ENCODE measurements around the gene ZNF692.

Gene ZNF692

GRCh38 chr1:248828845-248829244 lies 30.0 kb downstream of the ZNF692 start:
- no peak for DNase-seq (ENCODE audit: low read depth in 3 of 3, low spot score in 1 of 3)

GRCh38 chr1:248825909-248826760 lies 32.8 kb downstream of the ZNF692 start, which contains the start of gene SH3BP5L:
Gene SH3BP5L, minus strand, starts transcription at chr1:248825915. Its CDS starts 980 bp downstream, at chr1:248824935.
- DNase-seq (ENCODE audit: low read depth in 3 of 3, low spot score in 1 of 3), result peak; percentile 67 to 76 (median 68)

- DNase-seq (ENCODE audit: low read depth in 3 of 3, low spot score in 1 of 3), result no peak
These were observed 33.3 kb downstream of the ZNF692 start for GRCh38 chr1:248825573-248825908.

GRCh38 chr1:248825136-248825535 lies 33.7 kb downstream of the ZNF692 start:
- no peak for DNase-seq (ENCODE audit: low read depth in 3 of 3, low spot score in 1 of 3)

- DNase-seq (ENCODE audit: low read depth in 3 of 3, low spot score in 1 of 3), result no peak
These were observed 34.2 kb downstream of the ZNF692 start for GRCh38 chr1:248824701-248825100.

GRCh38 chr1:248824301-248824700 lies 34.6 kb downstream of the ZNF692 start:
- DNase-seq (ENCODE audit: low read depth in 3 of 3, low spot score in 1 of 3), result no peak

- DNase-seq (ENCODE audit: low read depth in 3 of 3, low spot score in 1 of 3), result no peak
These were observed 35.3 kb downstream of the ZNF692 start for GRCh38 chr1:248823517-248824001.

GRCh38 chr1:248822148-248823032 lies 36.5 kb downstream of the ZNF692 start:
- DNase-seq (ENCODE audit: low read depth in 3 of 3, low spot score in 1 of 3), result no peak

- DNase-seq (ENCODE audit: low read depth in 3 of 3, low spot score in 1 of 3), result no peak
These were observed 37.2 kb downstream of the ZNF692 start for GRCh38 chr1:248821641-248822040.

GRCh38 chr1:248821101-248821500 lies 37.8 kb downstream of the ZNF692 start:
- no peak for DNase-seq (ENCODE audit: low read depth in 3 of 3, low spot score in 1 of 3)

GRCh38 chr1:248820041-248820585 lies 38.8 kb downstream of the ZNF692 start:
- DNase-seq (ENCODE audit: low read depth in 3 of 3, low spot score in 1 of 3), result no peak

GRCh38 chr1:248818505-248819374 lies 40.1 kb downstream of the ZNF692 start:
- DNase-seq (ENCODE audit: low read depth in 3 of 3, low spot score in 1 of 3), result no peak

- no peak for DNase-seq (ENCODE audit: low read depth in 3 of 3, low spot score in 1 of 3)
These were observed 41.8 kb downstream of the ZNF692 start for GRCh38 chr1:248817065-248817464.

- no peak for DNase-seq (ENCODE audit: low read depth in 3 of 3, low spot score in 1 of 3)
These were observed 42.6 kb downstream of the ZNF692 start for GRCh38 chr1:248816042-248816851.

GRCh38 chr1:248815407-248816034 lies 43.4 kb downstream of the ZNF692 start:
- DNase-seq (ENCODE audit: low read depth in 3 of 3, low spot score in 1 of 3), result no peak

- DNase-seq (ENCODE audit: low read depth in 3 of 3, low spot score in 1 of 3), result no peak
These were observed 44.5 kb downstream of the ZNF692 start for GRCh38 chr1:248814351-248814750.

- no peak for DNase-seq (ENCODE audit: low read depth in 3 of 3, low spot score in 1 of 3)
These were observed 45.3 kb downstream of the ZNF692 start for GRCh38 chr1:248813546-248813945.

- no peak for DNase-seq (ENCODE audit: low read depth in 3 of 3, low spot score in 1 of 3)
These were observed 46.0 kb downstream of the ZNF692 start for GRCh38 chr1:248812736-248813425.
